Smooth muscle cell of the brain vasculature (primary cell): Measurements from ENCODE around the gene GTF3C1.
A peak's percentile ranks its signal among the peaks of the same experiment; 100 is the strongest.

Source experiments
- DNase-seq: peaks from one replicate; pipeline ENCODE4 v3.0.0-alpha.2; 2012; ENCODE audit warnings: low read depth, low spot score

The GTF3C1 gene

GRCh38 chr16:27426423-27427408 is 123.0 kb downstream of the GTF3C1 start:
- peak; percentile 59 for DNase-seq

GRCh38 chr16:27425961-27426360 is 123.8 kb downstream of the GTF3C1 start:
- DNase-seq, result no peak

GRCh38 chr16:27424772-27425498 is 124.8 kb downstream of the GTF3C1 start:
- no peak for DNase-seq

- no peak for DNase-seq
Observed at GRCh38 chr16:27421961-27422740, 127.6 kb downstream of the GTF3C1 start.

GRCh38 chr16:27417047-27417671 is 132.6 kb downstream of the GTF3C1 start:
- DNase-seq, result no peak

GRCh38 chr16:27414788-27415431 is 134.8 kb downstream of the GTF3C1 start:
- DNase-seq, result no peak

GRCh38 chr16:27413956-27414355 is 135.8 kb downstream of the GTF3C1 start:
- no peak for DNase-seq

- no peak for DNase-seq
Observed at GRCh38 chr16:27410761-27411160, 139.0 kb downstream of the GTF3C1 start.
